ENCODE measurements around the gene PIGX. TPM values are rescaled to one million over a fixed set of nuclear protein-coding genes. Genes with fewer than 3 reads are reported as not detected.
"Not testable (repeated sequence)": the region's sequence is repeated elsewhere in the genome, so short reads cannot be mapped to it uniquely, and the experiment has no call there.

Gene PIGX
- total RNA-seq, 1 experiment from 2014 or later, result 58.9 TPM

DNA sequence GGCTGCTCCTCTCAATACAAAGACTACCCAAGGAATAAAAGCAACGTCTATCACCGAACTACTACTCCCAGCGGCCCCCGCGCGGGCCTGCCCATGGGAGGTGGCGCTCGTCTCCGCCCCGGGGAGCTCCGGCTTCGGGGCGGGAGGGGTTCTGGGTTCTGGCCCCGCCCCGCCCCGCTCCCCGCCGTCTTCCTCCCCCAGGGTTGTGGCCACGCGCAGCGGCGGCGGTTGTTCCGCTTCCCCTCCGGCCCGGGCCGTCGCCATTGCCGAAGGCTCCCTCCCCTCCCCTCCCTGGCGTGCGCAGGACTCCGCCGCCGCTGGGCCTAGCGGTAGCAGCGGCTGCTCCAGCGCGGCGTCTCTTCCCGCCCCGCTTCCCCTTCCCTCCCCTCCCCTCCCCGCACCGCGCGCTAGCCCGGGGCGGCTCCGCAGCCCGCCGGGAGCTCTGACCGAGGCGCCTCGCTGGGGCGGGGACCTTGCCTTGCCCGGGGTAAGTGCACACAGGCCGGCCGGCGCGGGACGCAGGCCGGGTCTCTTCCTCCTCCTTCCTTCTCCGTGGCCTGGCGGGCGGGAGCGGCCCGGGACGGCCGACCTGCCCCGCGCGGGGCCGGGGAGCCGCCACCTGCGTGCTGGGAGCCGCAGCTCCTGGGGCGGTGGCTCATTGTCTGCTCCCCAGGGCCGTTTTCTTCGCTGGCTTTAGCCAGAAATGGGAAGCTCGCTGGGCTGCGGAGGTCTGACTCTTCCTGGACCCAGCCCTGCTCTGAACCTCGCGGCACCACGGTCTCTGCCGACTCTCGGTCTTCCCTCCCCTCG, 27.7 kb downstream of the PIGX start, which contains the start of gene PAK2:
PAK2 (plus strand) TSS at position 187 of the 810 bp plus-strand sequence. CDS start 42,790 bp downstream, outside the sequence.
- DNase-seq (ENCODE audit: low read depth, low spot score), result peak; percentile 90
- in situ Hi-C loops (cut with HindIII; ENCODE audit: low pct_unique_long_range_greater_than_20kb, low sequenced_read_pairs), result no loop called here

DNA sequence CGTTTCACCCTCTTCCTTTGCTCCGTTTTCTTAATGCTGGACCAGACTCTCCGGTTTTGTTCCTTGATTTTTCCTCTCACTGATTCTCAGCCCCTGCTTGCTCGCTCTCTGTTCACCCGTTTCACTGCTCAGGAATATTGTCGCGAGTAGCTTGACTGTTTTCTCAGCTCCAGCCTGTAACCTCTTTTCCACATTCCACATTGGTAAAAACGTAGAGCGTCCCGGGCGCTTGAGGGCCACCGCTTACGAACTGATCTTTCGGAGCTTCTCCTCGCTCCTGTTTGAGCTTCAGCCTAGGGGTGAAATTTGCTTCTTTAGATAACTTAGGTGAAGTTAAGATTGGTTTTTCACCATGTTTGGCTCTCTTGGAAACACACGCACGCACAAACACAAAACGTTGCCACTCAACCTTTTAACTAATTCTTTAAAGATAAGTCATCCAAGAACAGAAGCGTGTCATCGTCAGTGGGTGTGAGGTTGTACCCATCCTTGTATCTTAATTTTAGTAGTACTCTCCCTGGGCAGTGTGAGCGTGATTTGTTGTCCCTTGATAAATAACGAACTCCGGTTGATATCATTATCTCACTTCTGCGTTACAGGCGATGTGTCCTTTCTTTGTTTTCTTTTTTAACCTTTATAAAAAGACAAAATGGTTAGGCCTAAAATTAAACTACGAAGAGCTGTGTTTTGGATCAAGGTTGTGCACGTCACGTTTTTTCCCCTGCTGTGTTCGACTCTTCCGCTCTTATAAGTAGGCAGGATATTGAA, 28.5 kb downstream of the PIGX start:
- peak; percentile 30 for DNase-seq (ENCODE audit: low read depth, low spot score)
- in situ Hi-C loops (cut with HindIII; ENCODE audit: low pct_unique_long_range_greater_than_20kb, low sequenced_read_pairs), result no loop called here

DNA sequence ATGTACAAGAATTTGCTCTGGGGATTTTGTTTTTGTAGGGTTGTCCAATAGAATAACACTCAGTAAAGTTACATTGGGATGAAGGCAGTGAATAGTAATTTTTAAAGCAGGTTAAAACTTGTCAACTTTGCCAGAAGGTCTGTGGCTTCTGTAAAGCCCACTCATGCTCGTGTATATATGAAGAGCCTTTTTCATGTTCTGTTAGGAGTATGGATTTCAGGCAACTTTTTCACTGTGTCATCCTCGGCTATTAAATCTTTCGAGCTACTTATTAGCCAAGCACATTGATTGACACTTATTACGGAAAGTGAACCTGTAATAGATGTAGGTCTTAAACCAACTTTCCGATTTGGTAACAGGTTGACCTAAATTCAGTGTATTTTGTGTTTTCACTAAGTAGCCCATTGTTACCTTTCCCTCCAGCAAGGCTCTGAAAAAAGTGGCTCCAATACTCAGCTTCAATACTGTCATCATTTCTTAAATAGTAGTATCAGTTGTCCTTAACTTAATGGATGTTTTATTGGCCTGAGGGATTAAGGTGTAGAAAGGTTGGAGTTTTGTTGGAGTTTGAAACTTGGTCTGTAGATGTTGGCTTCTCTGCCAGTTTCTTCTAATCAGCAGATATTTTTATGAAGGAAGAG, 29.2 kb downstream of the PIGX start:
- in situ Hi-C loops (cut with HindIII; ENCODE audit: low pct_unique_long_range_greater_than_20kb, low sequenced_read_pairs), result no loop called here
- DNase-seq (ENCODE audit: low read depth, low spot score), result no peak

DNA sequence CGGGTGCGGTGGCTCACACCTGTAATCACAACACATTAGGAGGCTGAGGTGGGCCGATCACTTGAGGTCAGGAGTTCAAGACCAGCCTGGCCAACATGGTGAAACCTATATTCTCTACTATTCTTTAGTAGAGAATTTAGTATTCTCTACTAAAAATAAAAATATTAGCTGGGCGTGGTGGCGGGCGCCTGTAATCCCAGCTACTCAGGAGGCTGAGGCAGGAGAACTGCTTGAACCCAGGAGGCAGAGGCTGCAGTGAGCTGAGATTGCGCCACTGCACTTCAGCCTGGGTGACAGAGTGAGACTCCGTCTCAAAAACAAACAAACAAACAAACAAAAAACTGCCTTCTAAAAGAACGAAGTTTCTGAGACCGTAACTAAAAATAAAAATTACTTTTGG, 31.4 kb downstream of the PIGX start:
- DNase-seq (ENCODE audit: low read depth, low spot score); in situ Hi-C loops (cut with HindIII; ENCODE audit: low pct_unique_long_range_greater_than_20kb, low sequenced_read_pairs): not testable (repeated sequence)

DNA sequence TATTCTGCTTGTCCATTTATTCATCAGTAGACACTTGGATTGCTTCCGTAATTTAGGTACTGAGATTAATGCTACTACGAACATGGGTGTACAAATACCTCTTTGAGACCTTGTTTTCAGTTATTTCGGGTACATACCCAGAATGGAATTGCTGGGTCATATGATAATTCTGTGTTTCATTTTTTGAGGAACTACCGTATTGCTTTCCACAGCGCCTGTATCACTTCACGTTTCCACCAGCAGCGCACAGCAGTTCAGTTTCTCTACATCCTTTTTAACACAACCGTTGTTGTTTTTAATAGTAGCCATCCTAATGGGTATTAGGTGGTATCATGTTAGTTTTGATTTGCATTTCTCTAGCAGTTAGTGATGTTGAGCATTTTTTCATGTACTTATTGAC, 36.9 kb downstream of the PIGX start:
- in situ Hi-C loops (cut with HindIII; ENCODE audit: low pct_unique_long_range_greater_than_20kb, low sequenced_read_pairs), result no loop called here
- no peak for DNase-seq (ENCODE audit: low read depth, low spot score)

DNA sequence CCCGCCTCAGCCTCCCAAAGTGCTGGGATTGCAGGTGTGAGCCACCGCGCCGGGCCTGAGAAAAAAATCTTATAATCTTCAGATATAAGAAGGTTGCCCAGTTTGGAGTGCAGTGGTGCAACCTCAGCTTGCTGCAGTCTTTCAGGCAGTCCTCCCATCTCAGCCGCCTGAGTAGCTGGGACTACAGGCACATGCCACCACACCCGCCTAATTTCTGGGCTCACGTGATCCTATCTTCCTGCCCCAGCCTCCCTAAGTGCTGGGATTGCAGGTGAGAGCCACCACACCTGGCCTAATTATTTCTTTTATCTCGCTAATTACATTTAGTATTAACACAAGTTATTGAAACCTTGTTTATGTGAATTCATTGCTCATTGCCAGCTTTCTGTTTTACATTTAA, 41.0 kb downstream of the PIGX start:
- no peak for DNase-seq (ENCODE audit: low read depth, low spot score)
- in situ Hi-C loops (cut with HindIII; ENCODE audit: low pct_unique_long_range_greater_than_20kb, low sequenced_read_pairs), result no loop called here

DNA sequence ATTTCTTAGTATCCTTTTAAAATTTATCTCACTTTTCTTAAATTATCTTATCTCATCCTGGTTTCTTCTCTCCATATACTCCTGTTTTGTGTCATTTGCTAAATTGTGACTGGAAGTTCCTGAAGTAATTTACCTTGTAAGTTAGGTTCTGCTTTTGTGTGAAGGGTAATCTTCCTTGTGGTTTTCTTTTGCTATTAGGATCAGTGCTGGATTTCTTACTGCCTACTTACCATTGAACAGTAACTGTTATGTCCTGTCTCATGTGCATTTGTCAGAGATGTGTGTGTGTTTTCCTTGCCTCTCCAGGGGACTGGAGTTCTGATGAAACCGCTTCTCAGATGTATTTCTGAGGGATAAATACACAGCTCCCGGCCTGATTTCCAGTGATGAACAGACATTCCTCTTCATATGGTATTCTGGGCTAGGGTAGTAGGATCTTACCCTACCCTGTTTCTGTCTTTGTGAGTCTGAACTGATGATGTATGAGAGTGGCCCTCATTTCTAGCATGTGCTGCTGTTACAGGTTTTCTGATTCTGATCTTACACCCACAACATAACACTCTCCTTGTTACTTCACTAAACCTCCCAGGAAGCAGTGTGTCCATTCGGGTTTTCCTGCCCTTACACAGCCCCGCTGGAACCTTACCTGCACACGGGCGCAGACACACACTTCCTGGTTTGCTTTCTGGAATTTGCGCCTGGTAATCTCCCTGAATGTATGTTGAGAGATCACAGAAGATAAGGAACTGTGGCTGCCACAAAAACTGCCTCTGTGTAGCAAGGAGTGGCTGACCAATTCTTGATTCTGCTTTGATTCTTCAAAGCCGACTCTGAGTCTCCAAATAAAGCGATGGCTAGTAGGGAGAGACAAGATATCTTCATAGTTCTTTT, 42.2 kb downstream of the PIGX start:
- in situ Hi-C loops (cut with HindIII; ENCODE audit: low pct_unique_long_range_greater_than_20kb, low sequenced_read_pairs), result no loop called here
- peak; percentile 3 for DNase-seq (ENCODE audit: low read depth, low spot score)

DNA sequence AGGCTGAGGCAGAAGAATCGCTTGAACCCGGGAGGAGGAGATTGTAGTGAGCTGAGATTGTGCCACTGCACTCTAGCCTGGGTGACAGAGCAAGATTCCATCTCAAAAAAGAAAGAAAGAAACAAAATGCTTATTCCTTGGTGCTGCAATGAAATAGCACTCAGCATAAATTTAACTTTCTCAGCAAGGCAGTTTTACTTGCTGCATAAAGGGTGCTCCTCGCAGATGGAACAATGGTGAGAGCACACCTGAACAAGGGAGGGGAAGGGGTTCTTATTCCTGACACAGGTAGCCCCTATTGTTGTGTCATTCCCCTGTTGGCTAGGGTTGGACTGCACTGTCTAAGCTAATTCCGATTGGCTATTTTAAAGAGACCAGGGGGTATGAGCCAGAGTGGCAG, 44.6 kb downstream of the PIGX start:
- DNase-seq (ENCODE audit: low read depth, low spot score), result no peak

DNA sequence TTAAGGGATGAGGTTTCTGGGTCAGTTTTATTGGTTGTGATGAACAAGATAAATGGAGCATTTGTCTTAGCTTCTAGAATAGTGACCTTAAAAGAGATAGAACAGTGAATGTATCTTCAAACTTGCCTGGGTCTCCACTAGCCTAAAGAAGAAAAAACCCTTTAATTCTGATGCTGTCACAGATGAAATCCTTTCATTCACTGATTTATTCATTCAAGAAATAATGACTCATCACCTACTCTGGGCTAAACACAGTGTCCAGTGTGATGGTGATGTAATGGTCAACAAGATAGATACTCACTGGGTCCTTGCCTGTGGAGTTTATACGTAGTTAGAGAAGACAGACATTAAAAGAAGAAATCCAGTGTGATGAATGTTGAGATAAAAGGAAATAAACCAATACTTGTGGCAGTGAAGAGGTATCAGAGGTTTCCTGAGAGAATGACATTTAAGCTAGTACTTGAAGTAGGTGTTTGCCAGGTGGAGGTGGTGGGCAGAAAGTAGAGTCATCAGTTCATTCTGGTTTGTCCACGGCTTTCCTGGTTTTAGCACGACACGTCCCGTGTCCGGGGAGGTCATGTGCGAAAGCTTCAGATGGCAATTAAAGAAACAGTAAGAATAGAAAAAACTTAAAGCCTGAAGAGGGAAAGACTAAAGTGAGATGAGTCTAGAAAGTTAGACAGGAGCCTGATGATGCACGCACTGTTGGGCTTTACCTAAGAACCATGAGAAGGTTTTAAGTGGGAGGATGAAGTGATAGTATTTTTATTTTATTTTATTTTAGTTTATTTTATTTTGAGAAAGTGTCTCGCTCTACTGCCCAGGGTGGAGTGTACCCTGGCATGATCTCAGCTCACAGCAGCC, 45.9 kb downstream of the PIGX start:
- in situ Hi-C loops (cut with HindIII; ENCODE audit: low pct_unique_long_range_greater_than_20kb, low sequenced_read_pairs), result no loop called here
- peak; percentile 91 for DNase-seq (ENCODE audit: low read depth, low spot score)

More for the DNA sequence above, 44.6 kb downstream of the PIGX start:
- in situ Hi-C loops (cut with HindIII; ENCODE audit: low pct_unique_long_range_greater_than_20kb, low sequenced_read_pairs), result no loop called here

DNA sequence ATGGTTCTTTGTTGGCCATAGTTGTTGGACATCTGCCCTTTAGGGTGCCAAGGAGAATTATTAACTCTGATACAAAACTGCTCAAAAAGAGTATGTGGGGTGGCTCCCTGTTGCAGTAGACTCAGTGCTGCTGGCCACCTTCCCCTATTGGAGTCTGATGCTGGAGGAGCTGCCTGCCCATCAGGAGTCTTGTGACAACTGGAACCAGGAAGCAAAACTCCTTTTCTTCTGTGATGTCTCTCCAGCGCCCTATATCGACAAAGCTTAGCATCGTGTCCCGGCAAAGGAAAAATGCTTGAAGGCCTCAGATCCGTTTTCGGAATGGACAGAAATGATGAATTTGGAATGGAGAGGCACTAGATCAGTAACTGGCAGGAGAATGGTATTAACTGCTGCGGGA, 51.0 kb downstream of the PIGX start:
- in situ Hi-C loops (cut with HindIII; ENCODE audit: low pct_unique_long_range_greater_than_20kb, low sequenced_read_pairs), result no loop called here
- DNase-seq (ENCODE audit: low read depth, low spot score), result peak; percentile 81

DNA sequence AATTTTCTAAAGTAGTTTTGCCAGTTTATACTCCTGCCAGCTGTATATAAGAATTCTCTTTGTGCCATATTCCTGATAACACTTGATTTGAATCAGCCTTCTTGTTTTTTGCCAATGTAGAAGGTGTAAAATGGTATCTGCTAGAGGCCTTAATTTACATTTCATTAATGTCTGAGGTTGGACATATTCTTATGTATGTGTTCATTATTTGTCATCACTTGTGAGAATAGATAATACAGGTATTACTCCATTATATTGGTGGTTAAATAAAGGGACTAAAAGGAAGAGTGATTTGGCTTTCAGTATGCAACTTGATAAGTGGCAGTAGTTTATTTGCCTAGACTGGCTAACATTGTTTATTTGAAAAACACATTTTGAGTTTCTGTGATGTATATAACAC, 53.3 kb downstream of the PIGX start:
- in situ Hi-C loops (cut with HindIII; ENCODE audit: low pct_unique_long_range_greater_than_20kb, low sequenced_read_pairs), result no loop called here
- DNase-seq (ENCODE audit: low read depth, low spot score), result no peak

DNA sequence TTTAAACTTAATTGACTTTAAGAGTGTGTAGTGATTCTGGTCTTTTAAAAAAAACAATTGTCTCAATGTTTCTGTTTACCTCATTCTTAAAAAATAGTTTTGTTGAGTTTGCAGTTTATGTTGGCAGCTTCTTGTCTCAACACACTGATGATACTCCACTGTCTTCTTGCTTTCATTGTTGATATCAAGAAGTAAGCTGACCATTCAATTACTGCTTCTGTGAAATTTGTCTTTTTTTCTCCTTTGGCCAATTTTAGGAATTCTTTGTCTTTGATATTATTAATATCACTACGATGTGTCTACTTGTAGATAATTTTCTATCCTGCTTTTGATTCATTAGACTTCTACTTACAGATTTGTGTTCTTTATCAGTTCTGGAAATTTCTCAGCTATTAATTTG, 58.9 kb downstream of the PIGX start:
- in situ Hi-C loops (cut with HindIII; ENCODE audit: low pct_unique_long_range_greater_than_20kb, low sequenced_read_pairs), result no loop called here
- DNase-seq (ENCODE audit: low read depth, low spot score), result no peak

DNA sequence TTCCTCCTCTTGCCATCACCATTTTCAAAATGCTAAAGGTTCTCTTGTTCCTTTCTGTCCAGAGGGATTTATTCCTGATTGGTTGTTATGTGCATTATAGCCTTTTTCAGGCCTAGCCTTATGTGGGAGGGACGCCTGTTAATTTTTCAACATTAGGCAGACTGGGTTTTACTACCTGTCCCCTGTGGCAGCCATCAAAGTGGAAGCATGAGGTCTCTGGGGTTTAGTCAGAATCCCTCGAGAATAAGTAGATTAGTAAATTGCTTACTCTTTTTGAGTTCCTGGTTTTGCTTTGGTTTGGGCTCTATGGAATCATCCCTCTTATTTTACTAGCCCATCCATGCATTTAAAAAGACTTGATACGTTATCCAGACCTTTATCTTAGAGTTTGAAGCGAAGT, 59.9 kb downstream of the PIGX start:
- DNase-seq (ENCODE audit: low read depth, low spot score), result no peak
- in situ Hi-C loops (cut with HindIII; ENCODE audit: low pct_unique_long_range_greater_than_20kb, low sequenced_read_pairs), result no loop called here

DNA sequence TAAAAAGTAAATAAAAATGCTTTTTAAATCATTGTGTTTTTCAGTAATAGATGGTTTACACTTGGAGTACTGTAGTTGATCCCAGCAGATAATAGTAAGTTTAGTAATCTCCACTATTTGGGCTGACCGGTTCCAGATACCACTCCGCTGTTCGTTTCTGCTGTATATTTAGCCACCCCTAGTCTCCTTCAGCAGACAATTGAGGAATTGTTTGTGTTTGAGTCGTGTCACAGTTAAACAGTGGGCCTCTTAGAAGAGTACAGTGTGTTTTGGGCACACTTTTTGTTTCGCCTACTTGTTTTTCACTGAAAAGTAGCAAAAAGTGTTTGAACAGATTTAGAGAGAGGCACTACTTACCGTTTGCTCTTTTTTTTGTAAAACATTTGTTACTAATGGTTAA, 60.7 kb downstream of the PIGX start:
- DNase-seq (ENCODE audit: low read depth, low spot score), result peak; percentile 73
- in situ Hi-C loops (cut with HindIII; ENCODE audit: low pct_unique_long_range_greater_than_20kb, low sequenced_read_pairs), result no loop called here

DNA sequence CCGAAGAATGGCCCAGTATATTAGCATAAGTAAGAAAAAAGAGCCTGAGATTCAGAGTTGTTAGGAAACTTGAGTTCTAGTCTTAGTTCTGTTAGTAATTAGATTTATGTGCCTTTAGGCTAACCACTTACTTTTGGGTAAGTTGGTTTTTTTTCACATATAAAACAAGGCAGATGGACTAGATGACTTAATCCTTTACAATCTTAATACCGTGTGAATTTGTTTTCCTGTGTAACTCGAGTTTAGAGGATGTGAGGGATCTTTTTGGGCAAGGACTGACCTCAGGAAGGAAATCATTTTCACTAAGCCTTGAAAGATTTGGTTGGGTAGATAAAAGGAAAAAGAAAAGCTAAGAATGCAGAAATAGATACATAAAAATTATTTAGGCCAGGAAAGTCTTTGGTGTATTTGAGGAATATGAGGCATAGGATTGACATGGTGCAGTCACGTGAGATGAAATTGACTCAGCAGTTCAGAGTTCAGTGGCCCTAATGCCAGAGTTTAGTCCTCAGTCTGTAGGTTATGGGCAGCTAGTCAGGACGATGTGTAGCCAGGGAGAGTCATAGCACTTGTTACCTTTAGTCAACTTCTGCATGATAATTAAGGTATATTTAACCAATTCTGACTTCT, 62.1 kb downstream of the PIGX start:
- in situ Hi-C loops (cut with HindIII; ENCODE audit: low pct_unique_long_range_greater_than_20kb, low sequenced_read_pairs), result no loop called here
- no peak for DNase-seq (ENCODE audit: low read depth, low spot score)

DNA sequence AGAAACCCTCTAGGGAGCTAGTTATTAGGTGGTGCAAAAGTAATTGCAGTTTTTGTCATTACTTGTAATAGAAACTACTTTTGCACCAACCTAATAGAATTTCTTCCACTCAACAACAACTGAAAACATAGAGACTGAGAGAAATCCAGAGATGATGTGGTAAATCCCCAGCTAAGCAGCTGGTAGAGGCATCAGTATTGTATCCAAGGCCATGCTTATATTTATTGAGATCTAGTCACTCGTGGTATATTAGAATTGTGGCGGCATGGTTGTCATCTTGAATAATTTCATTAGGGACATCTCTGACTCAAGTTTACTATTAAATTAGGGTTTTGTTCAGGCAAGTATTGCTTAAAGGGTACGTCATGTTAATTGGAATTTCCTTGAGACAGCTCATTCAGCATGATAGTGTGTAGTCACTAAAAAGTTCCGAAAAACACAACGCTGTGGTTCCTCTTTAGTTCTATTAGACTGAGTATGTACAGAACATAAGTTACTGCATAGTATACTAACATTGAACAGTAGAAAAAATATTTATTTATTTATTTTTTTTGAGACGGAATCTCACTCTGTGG, 62.8 kb downstream of the PIGX start:
- in situ Hi-C loops (cut with HindIII; ENCODE audit: low pct_unique_long_range_greater_than_20kb, low sequenced_read_pairs), result no loop called here
- no peak for DNase-seq (ENCODE audit: low read depth, low spot score)
